ENCODE results near the gene TTN.

The TTN gene

DNA sequence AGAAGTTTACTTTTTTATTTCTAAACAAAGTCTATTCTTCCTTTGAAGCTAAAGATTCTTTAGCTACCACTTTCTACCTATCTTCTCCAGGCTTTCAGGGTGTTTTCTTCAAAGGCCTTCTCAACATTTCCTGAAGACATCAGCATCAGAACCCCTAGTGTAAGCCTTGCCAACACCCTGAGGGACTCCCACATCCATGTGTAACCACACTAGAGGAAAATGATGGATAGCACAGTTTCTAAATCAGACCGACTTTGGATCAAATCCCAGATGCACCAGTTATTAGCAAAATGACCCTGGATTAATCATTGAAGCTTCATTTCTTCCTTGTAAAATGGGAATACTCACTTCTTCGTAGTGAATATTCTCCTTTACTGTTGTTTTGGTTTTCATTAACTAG is 4.7 kb upstream of the TTN start:
- no peak for DNase-seq (ENCODE audit: low spot score)

DNA sequence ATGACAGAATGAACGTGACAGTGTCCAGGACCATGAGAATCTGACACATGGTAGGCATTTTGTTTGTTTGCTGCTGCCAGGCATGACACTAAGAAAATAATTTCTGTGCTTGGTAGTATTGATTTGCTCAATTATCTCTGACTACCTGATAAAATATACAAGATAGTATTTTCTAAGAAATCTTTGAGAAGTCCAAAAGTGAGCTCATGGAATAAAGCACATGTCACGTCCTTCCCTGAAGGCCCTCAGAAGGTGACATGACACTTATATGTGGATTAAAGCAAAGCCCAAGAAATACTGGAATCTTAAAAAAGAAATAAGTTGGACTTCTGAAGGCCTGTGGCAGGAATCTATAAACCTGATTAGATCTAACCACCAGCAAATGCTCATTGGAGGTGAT is 3.8 kb upstream of the TTN start:
- no peak for DNase-seq (ENCODE audit: low spot score)

DNA sequence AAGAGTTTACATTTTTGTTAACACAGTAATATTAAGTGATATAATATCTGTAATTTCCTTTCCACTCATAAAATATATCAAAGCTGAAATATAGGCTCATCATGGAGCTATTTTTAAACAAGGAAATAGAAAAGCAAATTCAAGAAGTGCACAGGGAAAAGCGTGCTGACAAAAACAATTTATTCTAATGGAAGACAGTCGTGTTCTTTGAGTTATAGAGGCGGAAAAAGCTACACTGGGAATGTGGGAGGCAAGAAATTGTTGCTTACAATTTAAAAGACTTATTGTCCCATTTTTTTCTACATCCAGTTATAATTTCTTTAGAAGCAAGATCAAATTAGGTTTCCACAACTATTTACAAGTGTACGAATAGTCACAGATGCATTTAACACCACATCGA is 3.2 kb upstream of the TTN start:
- DNase-seq (ENCODE audit: low spot score): no peak

DNA sequence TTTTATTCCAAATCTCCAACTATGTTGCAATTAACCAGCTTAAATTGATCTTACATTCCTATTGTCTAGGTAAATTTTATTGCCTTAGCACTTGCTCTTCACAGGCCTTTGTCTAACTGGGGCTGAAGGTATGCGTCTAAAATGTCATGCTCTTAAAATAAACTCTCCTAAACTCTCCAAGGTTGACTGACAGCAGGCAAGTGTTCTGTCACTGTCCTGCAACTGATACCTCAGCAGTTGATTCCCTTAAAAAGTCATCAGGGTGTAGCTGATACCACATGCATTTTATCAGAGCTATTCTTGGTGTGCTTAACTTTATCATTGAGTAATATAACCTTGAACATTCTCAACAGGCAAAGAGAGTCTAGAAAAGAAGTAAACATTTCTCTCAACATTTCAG is 680 bp downstream of the TTN start:
- DNase-seq (ENCODE audit: low spot score): no peak

DNA sequence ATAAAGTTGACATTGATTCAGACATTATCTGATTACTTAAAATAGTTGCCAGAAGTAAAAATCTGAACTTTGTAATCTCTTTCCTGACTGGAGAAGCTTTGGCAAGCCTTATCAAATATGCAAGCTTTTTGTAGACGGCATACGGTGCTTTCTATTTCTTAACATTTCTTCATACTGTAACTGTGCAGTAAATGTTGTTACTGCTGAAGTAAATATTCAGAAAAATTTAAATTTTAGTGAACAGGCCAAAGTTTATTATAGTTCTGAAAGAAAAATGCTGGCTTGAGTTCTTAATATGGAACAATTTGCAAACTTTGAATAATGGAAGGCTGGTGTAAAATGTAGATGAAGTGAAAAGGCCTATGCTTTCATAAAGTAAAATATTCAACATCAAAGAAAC is 1.8 kb downstream of the TTN start:
- DNase-seq (ENCODE audit: low spot score): no peak

DNA sequence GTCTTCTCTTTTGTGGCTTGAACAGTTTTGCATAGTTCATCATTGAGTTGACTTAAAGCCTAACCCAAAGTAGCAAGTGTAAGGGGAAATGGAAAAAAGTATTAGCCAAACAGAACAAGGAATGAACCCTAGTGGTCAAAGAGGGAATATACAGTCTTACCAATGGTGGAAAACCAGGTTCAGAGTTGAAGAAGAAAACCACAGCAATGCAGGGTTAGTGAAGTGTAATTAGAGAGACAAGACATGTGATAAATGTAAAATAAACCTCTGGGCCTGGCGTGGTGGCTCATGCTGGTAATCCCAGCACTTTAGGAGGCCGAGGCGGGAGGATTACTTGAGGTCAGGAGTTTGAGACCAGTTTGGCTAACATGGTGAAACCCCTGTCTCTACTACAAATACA is 2.4 kb downstream of the TTN start:
- no peak for DNase-seq (ENCODE audit: low spot score)

DNA sequence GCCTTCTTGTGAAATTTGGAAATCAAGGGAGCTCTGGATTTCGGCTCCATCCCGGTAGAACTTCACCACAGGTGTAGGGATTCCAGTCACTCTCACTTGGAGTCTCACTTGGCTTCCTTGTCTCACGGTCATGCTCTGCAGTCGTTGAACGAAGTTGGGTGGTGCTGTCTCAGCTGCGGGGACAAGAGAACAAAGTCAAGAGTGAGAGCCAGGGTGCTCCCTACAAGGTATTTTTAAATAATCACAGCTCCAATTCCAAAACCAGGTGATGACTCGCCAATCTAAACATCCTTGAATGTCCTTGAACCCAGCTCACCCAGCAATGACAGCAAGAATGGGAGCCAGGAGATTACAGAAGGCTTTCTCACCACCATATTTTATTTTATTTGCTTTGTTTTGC is 6.7 kb downstream of the TTN start:
- no peak for DNase-seq (ENCODE audit: low spot score)

DNA sequence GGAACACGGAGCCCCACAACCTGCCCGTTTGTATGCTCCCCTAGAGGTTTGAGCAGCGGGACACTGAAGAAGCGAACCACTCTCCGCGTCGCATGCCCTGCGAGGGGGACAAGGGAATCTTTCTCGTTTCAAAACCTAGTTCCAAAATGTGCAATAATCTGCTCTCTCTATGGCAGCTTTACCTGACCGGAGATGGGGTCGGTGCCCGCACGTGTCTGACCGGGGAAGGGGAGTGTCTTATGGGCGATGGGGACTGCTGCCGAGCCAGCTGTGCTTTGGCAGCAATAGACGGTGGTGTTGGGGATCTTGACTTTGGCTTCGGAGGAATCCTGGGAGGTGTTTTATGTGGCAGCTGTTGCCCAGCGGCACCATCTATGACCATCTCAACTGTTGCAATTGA is 7.9 kb downstream of the TTN start:
- DNase-seq (ENCODE audit: low spot score): no peak

DNA sequence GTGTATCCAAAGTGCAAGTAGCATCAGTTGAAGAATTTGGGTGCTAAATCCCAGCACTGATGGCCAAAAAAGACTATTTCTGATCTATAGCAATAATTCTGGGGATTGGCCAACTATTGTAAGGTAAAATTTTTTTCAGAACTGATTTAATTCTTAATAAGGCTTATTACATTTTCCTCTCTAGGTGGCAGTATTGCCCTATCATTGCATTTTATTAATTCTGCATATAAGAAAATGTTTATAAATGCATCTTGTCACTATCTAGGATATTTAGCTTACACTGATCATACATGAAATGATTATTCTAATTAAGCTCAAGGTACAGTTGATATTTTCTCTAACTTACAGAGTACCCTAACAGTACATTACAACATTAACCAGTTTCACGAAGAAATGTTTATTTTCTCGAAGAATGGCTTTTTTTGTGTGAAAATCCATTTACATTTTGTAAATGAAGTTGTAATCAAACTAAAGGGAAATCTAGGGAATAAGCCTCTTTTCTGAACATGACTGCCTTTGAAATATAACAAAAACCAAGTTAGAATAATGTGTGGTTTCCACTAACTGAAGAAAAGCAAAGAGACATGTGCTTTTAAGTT is 11.0 kb downstream of the TTN start:
- DNase-seq (ENCODE audit: low spot score): peak; percentile 14

DNA sequence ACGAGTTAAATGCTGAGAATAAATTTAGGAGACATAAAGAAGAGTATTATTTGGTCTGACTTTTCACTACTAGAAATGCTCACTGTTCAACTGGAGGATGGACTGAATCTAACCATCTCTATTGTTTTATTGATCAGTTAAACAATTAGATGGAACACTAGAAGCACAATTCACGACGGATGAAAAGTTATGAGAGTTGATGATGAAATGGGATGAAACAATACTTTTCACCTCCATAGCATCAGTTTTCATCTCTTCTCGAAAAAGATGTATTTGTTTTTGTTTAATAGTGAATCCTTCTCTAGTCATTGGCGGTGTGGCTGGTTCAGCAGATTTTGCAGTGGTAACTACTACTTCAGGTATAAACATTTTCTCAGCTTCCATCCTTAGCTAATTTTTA is 19.3 kb downstream of the TTN start:
- no peak for DNase-seq (ENCODE audit: low spot score)

DNA sequence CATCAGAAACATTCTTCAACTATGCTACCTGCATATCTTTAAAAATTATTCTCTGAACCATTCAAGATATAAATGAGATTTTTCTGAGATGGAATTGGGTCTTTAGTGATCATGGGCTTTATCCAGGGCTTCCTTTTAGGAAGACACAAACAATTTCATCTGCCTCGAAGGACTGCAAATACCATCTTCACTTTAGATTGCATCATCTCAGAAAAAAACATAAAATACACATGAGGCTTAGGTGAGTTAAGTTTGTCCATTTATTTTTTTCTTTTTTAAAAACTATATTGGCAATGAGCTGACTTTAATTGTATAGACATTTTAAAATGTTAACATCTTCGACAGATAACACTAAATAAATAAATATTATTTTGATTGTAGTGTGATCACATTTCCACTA is 20.1 kb downstream of the TTN start:
- DNase-seq (ENCODE audit: low spot score): no peak

DNA sequence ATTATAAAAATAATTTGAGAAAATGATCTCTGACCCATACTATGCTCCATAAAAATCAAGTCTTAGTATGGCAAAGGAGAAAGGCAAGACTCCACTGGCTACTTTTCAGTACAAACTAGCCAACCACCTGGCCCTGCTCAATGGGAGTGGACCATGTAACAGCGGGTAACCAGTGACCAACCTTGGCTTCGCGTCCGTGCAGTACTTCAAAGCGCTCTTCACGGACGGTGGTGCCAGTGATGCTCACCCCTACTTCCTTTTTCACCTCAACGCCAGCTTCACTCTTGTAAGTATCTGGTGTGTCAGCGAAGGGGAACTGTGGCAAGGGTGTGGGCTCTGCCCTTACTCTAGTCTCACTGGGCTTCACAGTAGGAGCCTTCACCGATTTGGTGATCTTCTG is 23.3 kb downstream of the TTN start:
- no peak for DNase-seq (ENCODE audit: low spot score)

DNA sequence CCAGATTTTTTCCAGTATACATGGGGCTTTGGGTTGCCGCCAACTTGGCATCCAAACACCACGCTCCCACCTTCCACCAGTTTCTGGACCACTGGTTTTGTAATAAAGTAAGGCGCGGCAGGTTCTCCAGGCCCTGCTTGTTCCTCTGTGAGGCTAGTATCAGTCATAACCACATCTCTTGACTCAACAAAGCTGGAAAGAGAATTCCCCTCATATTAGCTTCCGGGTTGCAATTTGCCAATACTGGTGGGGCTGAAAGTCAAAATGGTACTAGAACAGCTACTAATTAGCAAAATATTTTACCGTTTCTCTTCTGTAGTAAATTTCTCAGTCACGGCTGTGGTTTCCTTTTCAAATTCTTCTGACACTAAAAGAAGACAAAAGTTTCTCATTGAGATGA is 25.0 kb downstream of the TTN start:
- no peak for DNase-seq (ENCODE audit: low spot score)

DNA sequence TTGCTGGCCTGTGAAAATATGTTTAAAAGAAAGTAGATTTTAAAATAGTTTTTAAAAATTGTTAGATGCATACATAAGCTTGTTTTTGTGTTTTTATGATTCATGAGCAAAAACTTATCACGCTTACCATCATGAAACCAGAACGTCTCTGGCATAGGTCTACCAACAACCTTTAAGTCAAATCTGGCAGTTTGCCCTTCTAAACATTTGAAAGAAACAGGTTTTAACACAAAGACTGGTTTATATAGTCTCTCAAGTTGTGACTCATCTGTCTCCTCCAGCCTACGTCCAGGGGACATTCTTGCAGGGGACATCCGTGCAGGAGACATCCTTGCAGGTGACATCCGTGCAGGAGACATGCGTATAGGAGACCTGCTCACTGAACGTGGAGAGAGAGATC is 29.6 kb downstream of the TTN start:
- DNase-seq (ENCODE audit: low spot score): no peak

DNA sequence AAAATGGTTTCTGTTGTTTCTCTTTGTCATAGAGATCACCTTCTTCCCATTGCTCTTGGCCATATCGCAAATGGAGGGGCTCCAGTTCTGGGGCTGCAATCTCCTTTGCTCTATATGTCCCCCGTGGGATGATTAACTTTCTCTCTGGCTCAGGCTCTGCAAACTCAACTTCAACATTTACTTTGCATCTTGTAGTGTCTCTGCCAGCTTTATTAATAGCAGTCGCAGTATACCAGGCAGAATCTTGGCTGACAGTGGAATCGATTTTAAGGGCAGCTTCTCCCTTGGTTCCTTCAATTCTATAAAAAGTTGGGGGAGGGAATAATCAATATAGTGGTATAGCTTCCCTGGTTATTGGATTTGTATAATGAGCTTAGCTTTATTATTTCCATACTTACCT is 30.5 kb downstream of the TTN start:
- no peak for DNase-seq (ENCODE audit: low spot score)

DNA sequence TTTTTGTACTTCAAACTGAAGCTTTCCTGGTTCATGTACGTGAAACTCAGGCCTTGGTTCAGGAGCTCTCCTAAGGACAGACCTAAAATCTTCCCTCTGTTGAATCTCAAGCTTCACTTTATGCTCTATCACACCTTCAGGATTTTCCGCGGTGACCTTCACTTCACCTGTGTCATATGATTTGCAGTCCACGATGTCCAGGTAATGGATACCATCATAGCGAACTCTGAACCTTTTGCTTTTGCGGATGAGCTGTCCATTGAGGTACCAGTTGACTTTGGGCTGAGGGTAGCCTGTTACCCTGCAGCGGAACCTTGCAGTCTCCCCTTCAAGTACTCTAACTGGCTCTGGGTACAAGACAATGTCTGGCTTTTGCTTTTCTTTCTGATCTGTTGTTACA is 31.2 kb downstream of the TTN start:
- no peak for DNase-seq (ENCODE audit: low spot score)

DNA sequence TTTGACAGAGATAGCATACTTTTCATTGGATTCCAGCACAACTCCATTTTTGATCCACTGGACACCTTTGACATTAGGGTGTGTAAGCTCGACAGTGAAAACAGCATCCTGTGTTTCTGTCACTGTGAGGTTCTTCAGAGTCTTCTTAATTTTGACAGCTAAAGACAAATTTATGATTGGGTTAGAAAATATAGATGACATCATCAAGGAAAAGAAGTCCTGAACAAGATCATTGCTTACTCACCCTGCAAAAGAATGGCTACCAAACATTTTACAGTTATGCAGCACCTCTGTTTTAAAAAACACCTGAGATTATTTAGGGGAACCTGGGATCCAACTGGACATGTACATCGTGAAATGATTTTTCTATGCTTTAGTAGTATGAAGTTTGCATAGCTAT is 36.7 kb downstream of the TTN start:
- DNase-seq (ENCODE audit: low spot score): no peak

DNA sequence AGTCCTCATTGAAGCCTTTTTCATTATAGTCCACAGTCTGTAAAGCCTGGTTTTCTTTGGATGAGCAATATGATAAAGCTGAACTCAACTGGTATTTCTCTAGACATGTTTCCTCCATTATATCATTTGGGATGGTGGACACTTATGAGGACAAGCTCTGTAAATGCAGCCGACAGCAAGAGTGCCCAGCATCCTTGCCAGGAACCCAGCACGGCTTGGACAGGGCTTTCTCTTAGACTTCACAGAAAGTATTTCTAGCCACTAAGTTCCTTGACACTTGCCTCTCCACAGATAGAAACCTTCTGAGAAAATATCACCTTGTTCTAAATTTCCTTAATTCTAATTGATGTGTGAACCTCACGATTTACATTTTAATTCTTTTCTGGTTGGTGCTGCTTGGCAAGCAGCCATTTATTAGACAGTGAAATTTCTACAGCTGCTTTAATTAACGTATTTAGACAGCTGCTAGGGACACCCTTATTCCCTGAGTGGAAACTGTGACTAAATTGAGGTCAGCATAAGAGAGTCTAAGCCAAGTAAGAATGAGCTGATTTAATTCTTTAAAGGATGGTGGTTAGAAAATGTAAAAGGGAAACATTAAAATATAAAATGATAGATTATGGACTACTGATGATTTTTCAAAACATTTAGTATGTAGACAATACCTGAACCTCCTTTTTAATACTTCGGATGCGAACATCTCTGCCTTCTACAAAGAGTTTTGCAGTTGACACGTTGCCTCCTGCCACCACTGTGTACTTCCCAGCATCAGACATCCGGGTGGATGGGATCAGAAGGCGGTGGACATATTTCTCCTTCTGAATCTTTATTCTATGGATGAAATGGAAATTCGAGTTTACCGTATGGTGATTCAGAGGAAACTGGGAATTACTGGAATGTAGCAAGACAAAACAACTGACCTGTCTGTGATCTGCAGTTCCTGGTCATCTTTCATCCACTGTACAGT is 39.8 kb downstream of the TTN start:
- no peak for DNase-seq (ENCODE audit: low spot score)

DNA sequence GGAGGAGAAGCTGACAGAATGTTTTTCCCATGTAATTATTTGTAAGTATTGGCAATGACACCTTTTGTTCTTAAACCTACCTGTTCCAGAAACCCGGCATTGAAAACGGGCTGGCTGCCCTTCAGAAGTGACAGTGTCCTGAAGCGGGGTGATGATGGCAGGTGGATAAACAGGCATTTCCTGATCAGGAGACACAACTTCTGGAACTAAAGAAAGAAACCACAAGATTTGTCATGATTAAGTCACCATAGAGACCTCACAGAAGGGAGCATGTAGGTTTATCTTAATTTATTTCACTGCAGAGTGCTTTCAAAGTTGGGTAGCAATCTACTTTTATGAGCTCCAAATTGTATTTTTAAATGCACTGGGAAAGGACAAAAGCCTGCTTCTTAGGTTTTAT is 43.1 kb downstream of the TTN start:
- no peak for DNase-seq (ENCODE audit: low spot score)

DNA sequence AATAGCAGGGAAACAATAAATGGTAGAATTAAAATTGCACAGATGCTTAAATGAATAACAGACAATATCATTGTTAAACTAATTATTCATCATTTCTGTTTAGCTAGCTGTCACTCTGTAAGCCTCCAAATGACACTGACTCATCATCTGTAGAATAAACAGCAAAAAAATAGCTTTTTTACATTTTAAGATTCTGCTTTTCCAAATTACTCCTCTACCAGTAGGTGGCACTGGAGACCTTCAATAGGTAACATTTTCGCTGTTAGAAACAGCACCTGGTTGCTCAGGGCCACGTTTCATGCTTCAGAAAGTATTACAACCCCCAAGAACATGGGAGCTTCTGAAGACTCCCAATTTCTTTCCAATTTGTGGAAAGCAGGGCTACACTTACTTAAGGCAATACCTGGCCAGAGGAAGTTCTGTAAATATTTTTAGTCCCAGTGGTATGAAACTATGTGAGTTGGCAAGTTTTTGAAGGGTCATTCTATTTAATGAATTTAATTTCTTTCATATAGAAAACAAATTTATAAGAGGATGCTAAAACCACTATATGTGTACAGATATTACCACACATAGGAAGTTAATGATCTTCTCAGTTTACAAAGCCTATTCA is 45.4 kb downstream of the TTN start:
- DNase-seq (ENCODE audit: low spot score): peak; percentile 41

DNA sequence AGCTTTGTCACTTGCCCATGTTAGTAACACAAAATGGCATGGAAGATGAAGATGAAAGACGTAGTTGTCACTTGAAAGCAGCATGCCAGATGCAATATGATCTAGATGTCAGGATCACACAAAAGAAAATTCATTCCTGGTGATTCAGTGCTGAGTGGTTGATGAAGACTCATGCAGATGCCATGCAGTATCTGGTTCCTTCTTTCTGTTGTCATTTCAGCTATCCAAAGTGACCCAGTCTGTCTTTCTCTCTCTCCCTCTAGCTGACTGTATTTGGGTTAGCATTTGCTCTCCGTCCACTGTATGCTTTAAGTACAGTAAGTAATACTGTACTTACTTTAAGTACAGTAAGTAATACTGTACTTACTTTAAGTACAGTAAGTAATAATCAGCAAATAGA is 50.4 kb downstream of the TTN start:
- DNase-seq (ENCODE audit: low spot score): no peak

DNA sequence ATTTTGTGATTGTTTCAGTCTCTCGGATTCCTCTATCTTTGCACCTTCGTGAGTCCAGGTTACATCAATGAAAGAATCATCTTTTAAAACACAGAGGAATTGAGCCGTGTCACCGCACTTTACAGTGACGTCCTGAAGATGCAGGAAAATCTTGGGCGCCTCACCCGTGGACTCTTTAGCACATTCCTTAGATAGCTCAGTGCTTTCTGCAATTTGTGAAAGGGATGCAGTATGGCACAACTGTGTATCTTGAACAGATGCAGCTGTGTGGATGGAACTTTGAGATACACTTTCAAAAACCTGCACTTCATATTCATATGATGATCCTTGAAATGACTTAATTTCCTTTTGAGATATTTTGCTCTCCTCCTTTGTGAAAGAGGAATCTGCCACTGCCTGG is 50.9 kb downstream of the TTN start:
- DNase-seq (ENCODE audit: low spot score): no peak

DNA sequence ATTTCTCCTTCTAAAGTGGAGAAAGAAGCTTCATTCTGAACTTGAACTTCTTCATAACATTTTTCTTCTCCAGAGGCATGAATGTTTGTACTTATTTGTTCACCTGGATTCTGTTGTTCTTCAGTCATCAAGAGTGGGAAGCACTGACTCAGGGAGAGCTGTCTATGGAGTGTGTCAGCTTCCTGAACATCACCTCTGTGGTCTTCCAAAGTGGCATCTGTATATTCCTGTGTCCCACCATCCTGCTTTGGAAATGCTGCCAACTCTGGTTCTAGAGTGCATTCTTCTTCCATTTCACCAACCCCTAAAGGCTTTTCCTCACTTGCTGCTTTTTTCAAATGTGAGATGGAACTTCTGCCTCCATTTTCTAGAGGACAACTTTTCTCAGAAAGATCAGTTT is 59.5 kb downstream of the TTN start:
- no peak for DNase-seq (ENCODE audit: low spot score)

DNA sequence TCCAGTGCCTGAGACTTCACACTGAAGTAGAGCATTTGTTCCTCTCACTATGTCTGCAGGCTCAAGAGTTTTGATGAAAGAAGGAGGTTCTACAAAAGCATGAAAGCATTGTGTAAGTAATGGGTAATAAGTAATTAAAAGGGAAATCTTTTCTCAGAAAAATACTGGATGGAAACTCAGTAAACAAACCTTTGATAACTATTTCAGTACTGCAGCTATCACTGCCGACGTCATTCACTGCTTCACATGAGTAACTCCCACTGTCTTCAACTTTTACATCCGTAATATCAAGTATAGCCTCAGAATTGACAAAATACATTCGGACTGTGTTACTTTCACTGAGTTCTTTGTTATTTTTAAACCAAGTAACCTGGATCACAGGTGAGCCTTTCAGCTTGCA is 72.7 kb downstream of the TTN start:
- DNase-seq (ENCODE audit: low spot score): no peak

Measured in CD4-positive, alpha-beta T cell treated with Interleukin-15 for 4 hours (primary cell).